Astrocyte of the cerebellum (primary cell): ENCODE data around the gene WDR59.

Experiments used
- DNase-seq: peaks from one replicate; pipeline ENCODE4 v3.0.0-alpha.2; 2011; ENCODE audit warnings: low read depth
- H3K4me3 ChIP-seq: 2 replicates; pipeline ENCODE4 v1.5.1; 2011; ENCODE audit warnings: mild to moderate bottlenecking, low read depth, low read length, moderate library complexity
- in situ Hi-C: cut with HindIII; loops from 2 replicates; pipeline ENCODE4 v1.10.0; 2017; ENCODE audit warnings: low sequenced_read_pairs
- TF ChIP-seq, protein P1 (sequence below): IDR thresholded peaks from 2 replicates; pipeline ENCODE4 v1.5.1; 2012; ENCODE audit warnings: low read length, low read depth, moderate library complexity, mild to moderate bottlenecking; ENCODE audit errors: missing control alignments

Gene WDR59

DNA sequence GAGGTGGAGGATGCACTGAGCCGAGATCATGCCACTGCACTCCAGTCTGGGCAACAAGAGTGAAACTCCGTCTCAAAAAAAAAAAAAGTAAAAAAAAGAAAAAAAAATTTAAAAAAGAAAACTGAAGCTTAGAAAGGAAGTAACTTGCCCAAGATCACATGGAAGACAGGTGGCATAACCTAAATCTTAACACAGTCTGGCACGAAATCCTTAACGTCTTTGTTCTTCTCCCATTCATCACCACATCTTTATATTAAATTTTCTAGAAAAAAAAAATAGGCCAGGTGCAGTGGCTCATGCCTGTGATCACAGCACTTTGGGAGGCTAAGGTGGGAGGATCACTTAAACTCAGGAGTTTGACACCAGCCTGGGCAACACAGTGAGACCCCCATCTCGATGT lies 9.3 kb downstream of the WDR59 start:
- in situ Hi-C loops, result no loop called here
- TF ChIP-seq, protein P1, sequence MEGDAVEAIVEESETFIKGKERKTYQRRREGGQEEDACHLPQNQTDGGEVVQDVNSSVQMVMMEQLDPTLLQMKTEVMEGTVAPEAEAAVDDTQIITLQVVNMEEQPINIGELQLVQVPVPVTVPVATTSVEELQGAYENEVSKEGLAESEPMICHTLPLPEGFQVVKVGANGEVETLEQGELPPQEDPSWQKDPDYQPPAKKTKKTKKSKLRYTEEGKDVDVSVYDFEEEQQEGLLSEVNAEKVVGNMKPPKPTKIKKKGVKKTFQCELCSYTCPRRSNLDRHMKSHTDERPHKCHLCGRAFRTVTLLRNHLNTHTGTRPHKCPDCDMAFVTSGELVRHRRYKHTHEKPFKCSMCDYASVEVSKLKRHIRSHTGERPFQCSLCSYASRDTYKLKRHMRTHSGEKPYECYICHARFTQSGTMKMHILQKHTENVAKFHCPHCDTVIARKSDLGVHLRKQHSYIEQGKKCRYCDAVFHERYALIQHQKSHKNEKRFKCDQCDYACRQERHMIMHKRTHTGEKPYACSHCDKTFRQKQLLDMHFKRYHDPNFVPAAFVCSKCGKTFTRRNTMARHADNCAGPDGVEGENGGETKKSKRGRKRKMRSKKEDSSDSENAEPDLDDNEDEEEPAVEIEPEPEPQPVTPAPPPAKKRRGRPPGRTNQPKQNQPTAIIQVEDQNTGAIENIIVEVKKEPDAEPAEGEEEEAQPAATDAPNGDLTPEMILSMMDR, result no peak

DNA sequence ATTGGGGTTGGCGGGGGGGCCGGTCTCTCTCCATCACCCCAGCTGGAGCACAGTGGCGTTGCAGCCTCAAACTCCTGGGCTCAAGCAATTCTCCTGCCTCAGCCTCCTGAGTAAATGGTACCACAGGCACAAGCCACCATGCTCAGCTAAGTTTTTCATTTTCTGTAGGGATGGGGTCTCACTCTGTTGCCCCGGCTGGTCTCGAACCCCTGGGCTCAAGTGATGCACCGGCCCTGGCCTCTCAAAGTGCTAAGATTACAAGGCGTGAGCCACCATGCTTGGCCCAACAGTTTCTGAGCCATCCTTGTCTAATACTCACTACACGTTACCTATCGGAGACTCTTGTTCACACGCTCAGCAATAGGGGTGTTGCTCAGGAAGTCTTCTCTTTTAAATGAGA lies 11.6 kb downstream of the WDR59 start:
- TF ChIP-seq, protein P1, result no peak
- in situ Hi-C loops, result no loop called here
- no peak for DNase-seq
- no peak overlapping the region for H3K4me3 ChIP-seq

More for the DNA sequence above, 9.3 kb downstream of the WDR59 start:
- DNase-seq, result no peak
- no peak overlapping the region for H3K4me3 ChIP-seq

DNA sequence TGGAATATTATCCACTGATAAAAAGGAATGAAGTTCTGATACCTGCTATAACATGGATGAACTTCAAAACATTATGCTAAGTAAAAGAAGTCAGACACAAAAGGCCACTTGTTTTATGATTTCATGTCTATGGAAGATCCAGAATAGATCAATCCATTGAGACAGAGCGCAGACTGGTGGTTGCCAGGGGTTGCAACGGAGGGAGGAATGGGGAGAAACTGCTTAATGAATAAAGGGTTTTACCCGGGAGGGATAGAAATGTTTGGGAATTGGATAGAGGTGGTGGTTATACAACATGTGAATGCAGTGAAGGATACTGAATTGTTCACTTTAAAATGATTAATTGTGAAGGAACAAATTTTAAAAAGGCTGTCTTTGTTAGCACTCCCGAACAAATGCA lies 30.2 kb downstream of the WDR59 start:
- DNase-seq, result no peak
- no peak overlapping the region for H3K4me3 ChIP-seq
- TF ChIP-seq, protein P1, result no peak
- in situ Hi-C loops, result no loop called here

DNA sequence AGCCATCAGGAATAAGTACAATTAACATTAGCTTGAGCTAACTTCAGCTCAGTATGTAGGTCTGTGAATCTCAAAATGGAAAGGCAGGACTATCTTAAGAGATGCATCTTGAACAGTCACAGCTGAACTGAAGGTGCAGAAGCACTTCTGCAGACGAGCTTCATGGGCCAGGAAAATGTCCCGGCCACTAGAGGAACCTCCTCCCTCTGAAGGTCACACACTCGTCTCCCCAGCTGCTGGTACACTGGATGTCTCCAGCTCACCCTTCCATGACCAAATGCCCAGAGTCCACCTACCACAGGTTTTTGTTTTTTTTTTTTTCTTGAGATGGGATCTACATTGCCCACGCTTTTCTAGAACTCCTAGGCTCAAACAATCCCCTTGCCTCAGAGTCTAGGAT lies 33.2 kb downstream of the WDR59 start:
- TF ChIP-seq, protein P1, result no peak
- DNase-seq, result no peak
- no peak overlapping the region for H3K4me3 ChIP-seq
- in situ Hi-C loops, result no loop called here

DNA sequence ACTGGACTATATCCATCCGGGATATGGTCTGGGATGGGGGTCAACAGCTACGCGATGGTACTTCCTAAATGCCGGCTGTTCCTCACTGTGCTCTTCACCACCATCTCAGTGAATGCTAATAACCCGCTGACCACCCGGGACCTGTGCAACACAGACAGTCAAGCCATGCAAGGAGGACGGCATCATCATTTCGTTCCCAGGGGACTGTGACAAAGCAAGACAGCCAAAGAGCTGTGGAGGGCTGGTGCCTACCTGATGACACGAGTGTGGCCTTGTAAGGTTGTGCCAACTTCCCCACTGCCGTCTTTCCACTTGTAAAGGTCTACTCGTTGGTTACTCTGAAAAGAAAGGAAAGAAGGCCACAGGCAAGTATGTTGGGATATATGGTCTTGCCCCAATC lies 33.7 kb downstream of the WDR59 start:
- in situ Hi-C loops, result no loop called here
- no peak for DNase-seq
- H3K4me3 ChIP-seq, result no peak overlapping the region
- TF ChIP-seq, protein P1, result no peak

DNA sequence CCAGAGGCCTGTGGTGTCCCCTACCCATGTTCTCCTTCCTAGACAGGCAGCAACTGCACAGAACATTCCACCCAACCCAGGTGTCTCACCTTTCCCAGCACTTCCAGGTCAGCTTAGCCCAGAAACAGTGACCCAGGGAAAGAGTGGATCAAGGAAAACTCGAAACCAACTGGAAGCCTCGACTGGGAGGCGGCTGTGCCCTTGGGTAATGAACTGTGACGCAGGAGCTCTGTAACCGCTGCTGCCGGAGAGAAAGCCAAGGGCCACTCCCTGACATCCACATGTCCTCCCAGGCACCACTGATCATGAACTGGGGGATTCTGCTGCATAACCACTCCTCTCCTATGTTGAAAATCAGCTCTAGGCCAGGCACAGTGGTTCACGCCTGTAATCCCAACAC lies 34.4 kb downstream of the WDR59 start:
- in situ Hi-C loops, result no loop called here
- H3K4me3 ChIP-seq, result no peak overlapping the region
- no peak for DNase-seq
- TF ChIP-seq, protein P1, result no peak

DNA sequence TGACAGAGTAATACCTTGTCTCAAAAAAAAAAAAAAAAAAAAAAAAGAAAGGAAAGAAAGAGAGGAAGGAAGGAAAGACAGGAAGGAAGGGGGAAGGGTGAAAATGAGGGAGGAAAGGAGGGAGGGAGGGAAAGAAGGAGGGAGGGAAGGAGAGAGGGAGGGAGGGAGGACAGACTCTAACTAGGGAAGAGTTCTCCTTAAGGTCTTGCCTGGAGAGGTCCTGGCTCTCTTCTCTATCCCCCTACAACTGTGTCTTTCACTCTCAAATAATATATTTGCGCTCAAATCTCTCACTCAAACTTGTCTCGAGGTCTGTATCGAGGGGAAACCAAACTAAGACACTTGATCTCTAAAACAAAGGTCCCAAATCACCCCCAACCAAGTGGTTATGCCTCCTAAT lies 35.6 kb downstream of the WDR59 start:
- H3K4me3 ChIP-seq, result no peak overlapping the region
- DNase-seq, result no peak
- in situ Hi-C loops, result no loop called here
- TF ChIP-seq, protein P1, result no peak
